Liver (tissue), 9 donors: ENCODE measurements around the gene DDX17. TPM values are rescaled to one million over a fixed set of nuclear protein-coding genes. Genes with fewer than 3 reads are reported as not detected.

Experiments
- DNase-seq: peaks from one replicate; pipeline ENCODE4 v3.0.0-alpha.2; 2017; ENCODE audit warnings: low spot score
- H3K27ac ChIP-seq, 2 donors: one replicate each; pipeline ENCODE4 v1.7.0; 2013; ENCODE audit warnings: inconsistent platforms in 2 of 2, low read length in 2 of 2, control low read depth in 1 of 2, low read depth in 1 of 2, mild to moderate bottlenecking in 1 of 2
- H3K27me3 ChIP-seq, 4 donors: one replicate each; pipeline versions ENCODE4 v1.6.1 to v1.7.0; 2013; ENCODE audit warnings: low read length in 3 of 4, inconsistent platforms in 1 of 4, mild to moderate bottlenecking in 1 of 4, moderate library complexity in 1 of 4; ENCODE audit not compliant: control insufficient read depth in 4 of 4, insufficient read depth in 4 of 4
- H3K36me3 ChIP-seq, 4 donors: one replicate each; pipeline versions ENCODE4 v1.6.1 to v1.7.0; 2013; ENCODE audit warnings: low read length in 3 of 4, mild to moderate bottlenecking in 3 of 4, low read depth in 1 of 4, moderate library complexity in 1 of 4; ENCODE audit not compliant: control insufficient read depth in 4 of 4, insufficient read depth in 3 of 4
- H3K4me1 ChIP-seq, 4 donors: one replicate each; pipeline versions ENCODE4 v1.6.1 to v1.7.0; 2013; ENCODE audit warnings: low read length in 3 of 4, mild to moderate bottlenecking in 3 of 4, moderate library complexity in 1 of 4; ENCODE audit not compliant: control insufficient read depth in 4 of 4, insufficient read depth in 4 of 4
- H3K4me3 ChIP-seq, 3 donors: one replicate each; pipeline versions ENCODE4 v1.6.1 to v1.7.0; 2013; ENCODE audit warnings: low read length in 3 of 3, control low read depth in 1 of 3, low read depth in 1 of 3, mild to moderate bottlenecking in 1 of 3
- H3K9ac ChIP-seq, 2 donors: one replicate each; pipeline ENCODE4 v1.7.0; 2013; ENCODE audit warnings: low read length in 2 of 2, mild to moderate bottlenecking in 2 of 2, moderate library complexity in 2 of 2, control low read depth in 1 of 2, low read depth in 1 of 2
- H3K9me3 ChIP-seq, 4 donors: one replicate each; pipeline versions ENCODE4 v1.6.1 to v1.7.0; 2013; ENCODE audit warnings: low read length in 3 of 4; ENCODE audit not compliant: control insufficient read depth in 4 of 4
- CTCF ChIP-seq: fragments of 150-350 bp; IDR thresholded peaks from 2 replicates; pipeline ENCODE4 v1.5.1; 2017; ENCODE audit warnings: improper control_type of control experiment, low read depth, low read length; ENCODE audit not compliant: missing input control
- FOXA2 ChIP-seq: IDR thresholded peaks from 2 replicates; pipeline ENCODE4 v1.6.1; 2016; ENCODE audit warnings: antibody characterized with exemption
- GABPA ChIP-seq, 2 donors: IDR thresholded peaks in 1 of 2; conservative IDR thresholded peaks in 1 of 2; 2 replicates each; pipeline ENCODE4 v1.6.1; 2016; ENCODE audit warnings: antibody characterized with exemption in 2 of 2, mild to moderate bottlenecking in 1 of 2, moderate library complexity in 1 of 2
- HNF4A ChIP-seq, 2 donors: conservative IDR thresholded peaks; 2 replicates each; pipeline ENCODE4 v1.6.1; 2016; ENCODE audit warnings: antibody characterized with exemption in 2 of 2, mild to moderate bottlenecking in 2 of 2
- HNF4G ChIP-seq: IDR thresholded peaks from 2 replicates; pipeline ENCODE4 v1.6.1; 2016; ENCODE audit warnings: antibody characterized with exemption
- JUND ChIP-seq, 2 donors: IDR thresholded peaks; 2 replicates each; pipeline ENCODE4 v1.6.1; 2016; ENCODE audit warnings: antibody characterized with exemption in 2 of 2
- MAX ChIP-seq: IDR thresholded peaks from 2 replicates; pipeline ENCODE4 v1.6.1; 2016; ENCODE audit warnings: antibody characterized with exemption
- NR2F2 ChIP-seq: IDR thresholded peaks from 2 replicates; pipeline ENCODE4 v1.6.1; 2016; ENCODE audit warnings: antibody characterized with exemption
- RAD21 ChIP-seq, 2 donors: IDR thresholded peaks; 2 replicates each; pipeline ENCODE4 v1.6.1; 2016; ENCODE audit warnings: antibody characterized with exemption in 2 of 2, mild to moderate bottlenecking in 2 of 2
- REST ChIP-seq: IDR thresholded peaks from 2 replicates; pipeline ENCODE4 v1.6.1; 2016; ENCODE audit warnings: antibody characterized with exemption, mild to moderate bottlenecking
- RXRA ChIP-seq, 2 donors: IDR thresholded peaks; 2 replicates each; pipeline ENCODE4 v1.6.1; 2017 to 2018; ENCODE audit warnings: antibody characterized with exemption in 2 of 2, mild to moderate bottlenecking in 1 of 2
- SP1 ChIP-seq: IDR thresholded peaks from 2 replicates; pipeline ENCODE4 v1.6.1; 2018; ENCODE audit warnings: antibody characterized with exemption, mild to moderate bottlenecking
- TAF1 ChIP-seq: conservative IDR thresholded peaks from 2 replicates; pipeline ENCODE4 v1.6.1; 2016; ENCODE audit warnings: antibody characterized with exemption, mild to moderate bottlenecking
- WGBS: extraction: QIAGEN DNeasy Blood & Tissue Kit; methylation state at CpG from one replicate; pipeline ENCODE4 v1.1.7; 2013; 5-methylcytosine and 5-hydroxymethylcytosine counted together
- polyA plus RNA-seq, 2 donors: library from polyadenylated mRNA; stranded (reverse) in 1 of 2; unstranded in 1 of 2; fragments of 200-250 nt in 1 of 2; fragments of >200 nt in 1 of 2; fragmentation: Nextera tagmentation in 1 of 2; extraction: Ambion mirVana in 1 of 2; gene quantifications; one replicate each; pipeline versions ENCODE4 v1.2.1 to v1.2.3, GENCODE V29; 2013 to 2015
- total RNA-seq, 2 donors: library from RNA; depleted of rRNA; stranded (reverse); fragments of >200 nt; gene quantifications; one replicate each; pipeline ENCODE4 v1.2.3, GENCODE V29; 2014
- TF ChIP-seq, protein P1 (sequence below): IDR thresholded peaks from 2 replicates; pipeline ENCODE4 v1.6.1; 2016; ENCODE audit warnings: antibody characterized with exemption
- TF ChIP-seq, protein P2 (sequence below): IDR thresholded peaks from 2 replicates; pipeline ENCODE4 v1.6.1; 2016; ENCODE audit warnings: antibody characterized with exemption
- donor health status: healthy.
- donor health status: healthy.
- donor health status: healthy.
- donor health status: healthy.
- donor health status: healthy.

DDX17 gene
- total and polyA plus RNA-seq, 4 donors: 46.3 to 451 (median 173) TPM

GRCh38 chr22:38510416-38510970 is 4.4 kb upstream of the DDX17 start:
- Histone ChIP-seq H3K9me3 (no peaks in the 10 kb centered on the region), H3K27me3 (no peaks in the 10 kb centered on the region), H3K36me3 (no peaks in the 10 kb centered on the region), H3K4me3 (no peak overlapping the region), H3K27ac (no peak overlapping the region), H3K9ac (no peak overlapping the region), H3K4me1 (peaks cover 0 to 15% (median 0%) of the 10 kb centered on the region in 4 donors)
- WGBS: 85% methylated on average over 5 of the region's 5 CpGs
- DNase-seq: no peak
- TF ChIP-seq TAF1 (no peak), HNF4G (no peak), RAD21 (IDR thresholded peaks at IDR 0.05) (no peak), JUND (IDR thresholded peaks at IDR 0.05) (no peak), HNF4A (conservative IDR thresholded peaks at IDR 0.05) (no peak), CTCF (no peak), FOXA2 (no peak), RXRA (IDR thresholded peaks at IDR 0.05) (no peak), GABPA (IDR thresholded peaks at IDR 0.05 in 1 of 2, conservative IDR thresholded peaks at IDR 0.05 in 1 of 2) (no peak), REST (no peak), NR2F2 (no peak), SP1 (no peak)
- TF ChIP-seq, protein P1, sequence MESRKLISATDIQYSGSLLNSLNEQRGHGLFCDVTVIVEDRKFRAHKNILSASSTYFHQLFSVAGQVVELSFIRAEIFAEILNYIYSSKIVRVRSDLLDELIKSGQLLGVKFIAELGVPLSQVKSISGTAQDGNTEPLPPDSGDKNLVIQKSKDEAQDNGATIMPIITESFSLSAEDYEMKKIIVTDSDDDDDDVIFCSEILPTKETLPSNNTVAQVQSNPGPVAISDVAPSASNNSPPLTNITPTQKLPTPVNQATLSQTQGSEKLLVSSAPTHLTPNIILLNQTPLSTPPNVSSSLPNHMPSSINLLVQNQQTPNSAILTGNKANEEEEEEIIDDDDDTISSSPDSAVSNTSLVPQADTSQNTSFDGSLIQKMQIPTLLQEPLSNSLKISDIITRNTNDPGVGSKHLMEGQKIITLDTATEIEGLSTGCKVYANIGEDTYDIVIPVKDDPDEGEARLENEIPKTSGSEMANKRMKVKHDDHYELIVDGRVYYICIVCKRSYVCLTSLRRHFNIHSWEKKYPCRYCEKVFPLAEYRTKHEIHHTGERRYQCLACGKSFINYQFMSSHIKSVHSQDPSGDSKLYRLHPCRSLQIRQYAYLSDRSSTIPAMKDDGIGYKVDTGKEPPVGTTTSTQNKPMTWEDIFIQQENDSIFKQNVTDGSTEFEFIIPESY: no peak
- TF ChIP-seq, protein P2, sequence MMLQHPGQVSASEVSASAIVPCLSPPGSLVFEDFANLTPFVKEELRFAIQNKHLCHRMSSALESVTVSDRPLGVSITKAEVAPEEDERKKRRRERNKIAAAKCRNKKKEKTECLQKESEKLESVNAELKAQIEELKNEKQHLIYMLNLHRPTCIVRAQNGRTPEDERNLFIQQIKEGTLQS: no peak

DNA sequence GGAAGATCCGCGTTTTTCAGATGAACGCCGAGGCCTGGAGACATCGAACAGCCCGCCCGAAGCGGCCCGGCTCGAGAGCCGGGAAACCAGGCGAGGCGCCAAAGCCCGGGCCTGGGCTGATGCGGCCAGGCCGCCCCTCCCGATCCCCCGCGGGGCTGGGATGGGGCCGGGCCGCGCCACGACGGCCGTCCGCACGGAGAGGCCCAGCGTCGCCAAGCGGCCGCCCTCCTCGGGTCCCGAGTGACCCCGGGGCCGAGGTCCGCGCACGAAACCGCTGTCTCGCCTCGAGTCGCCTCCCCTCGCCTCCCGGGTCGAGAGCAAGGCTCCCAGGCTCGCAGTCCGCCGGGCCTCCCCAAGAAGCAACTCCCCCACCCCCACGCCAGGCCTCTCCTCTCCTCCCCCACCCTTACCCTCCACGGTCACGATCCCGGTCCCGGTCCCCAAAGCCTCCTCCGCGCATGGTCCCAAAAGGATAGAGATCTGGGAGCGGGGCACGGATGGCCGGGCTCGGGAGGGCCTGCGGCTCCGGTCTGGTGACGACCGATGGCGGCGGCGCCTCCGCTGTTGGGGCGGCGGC is 482 bp downstream of the DDX17 start:
- Histone ChIP-seq H3K9ac (peak overlapping the region; percentile 97 to 98), H3K9me3 (no peaks in the 10 kb centered on the region), H3K36me3 (peaks cover 0 to 6% (median 4%) of the 10 kb centered on the region in 4 donors), H3K4me3 (peak overlapping the region; percentile 65 to 87 (median 85)), H3K27ac (peak overlapping the region; percentile 100), H3K27me3 (no peaks in the 10 kb centered on the region), H3K4me1 (peaks cover 3 to 44% (median 13%) of the 10 kb centered on the region in 4 donors)
- no peak for TF ChIP-seq JUND (IDR thresholded peaks at IDR 0.05)
- TF ChIP-seq TAF1: no peak
- TF ChIP-seq SP1: no peak
- TF ChIP-seq HNF4A (conservative IDR thresholded peaks at IDR 0.05): peak in 1 of 2 donors; percentile 26
- TF ChIP-seq MAX: no peak
- TF ChIP-seq RAD21 (IDR thresholded peaks at IDR 0.05): no peak
- 1% methylated on average over 69 of the region's 69 CpGs for WGBS
- DNase-seq: peak; percentile 81
